GM18511 (cell line): ENCODE data around the gene STEAP3.

Source experiments
- ATAC-seq: cut with Tn5 transposase; IDR thresholded peaks from one replicate; pipeline ENCODE4 v1.9.1; 2021; ENCODE audit warnings: mild to moderate bottlenecking, moderate library complexity; ENCODE audit not compliant: unreplicated experiment

Gene STEAP3

DNA sequence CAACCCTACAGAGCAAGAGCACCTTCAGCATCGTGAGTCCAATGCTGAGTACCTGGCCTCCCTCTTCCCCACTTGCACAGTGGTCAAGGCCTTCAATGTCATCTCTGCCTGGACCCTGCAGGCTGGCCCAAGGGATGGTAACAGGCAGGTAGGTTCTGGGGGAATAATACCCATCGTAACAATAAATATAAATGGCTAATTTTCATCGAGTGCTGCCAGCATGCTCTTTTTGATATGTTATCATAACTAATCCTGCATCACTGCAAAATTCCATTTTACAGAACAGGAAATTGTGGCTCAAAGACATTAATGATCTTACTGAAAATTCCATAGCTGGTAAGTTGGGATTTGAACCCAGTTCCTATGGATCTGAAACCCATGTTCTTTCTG lies 22.2 kb downstream of the STEAP3 start:
- ATAC-seq = no peak

GRCh38 chr2:119246884-119247843 lies 23.5 kb downstream of the STEAP3 start:
- no peak for ATAC-seq

DNA sequence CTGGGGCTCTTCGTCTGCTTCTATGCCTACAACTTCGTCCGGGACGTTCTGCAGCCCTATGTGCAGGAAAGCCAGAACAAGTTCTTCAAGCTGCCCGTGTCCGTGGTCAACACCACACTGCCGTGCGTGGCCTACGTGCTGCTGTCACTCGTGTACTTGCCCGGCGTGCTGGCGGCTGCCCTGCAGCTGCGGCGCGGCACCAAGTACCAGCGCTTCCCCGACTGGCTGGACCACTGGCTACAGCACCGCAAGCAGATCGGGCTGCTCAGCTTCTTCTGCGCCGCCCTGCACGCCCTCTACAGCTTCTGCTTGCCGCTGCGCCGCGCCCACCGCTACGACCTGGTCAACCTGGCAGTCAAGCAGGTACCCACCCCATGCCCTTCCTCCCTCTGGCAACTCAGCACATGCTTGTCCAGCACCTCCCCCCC lies 24.2 kb downstream of the STEAP3 start:
- no peak for ATAC-seq

GRCh38 chr2:119248311-119248710 lies 24.7 kb downstream of the STEAP3 start:
- no peak for ATAC-seq

- ATAC-seq = no peak
These were observed 25.1 kb downstream of the STEAP3 start for GRCh38 chr2:119248751-119249150.

DNA sequence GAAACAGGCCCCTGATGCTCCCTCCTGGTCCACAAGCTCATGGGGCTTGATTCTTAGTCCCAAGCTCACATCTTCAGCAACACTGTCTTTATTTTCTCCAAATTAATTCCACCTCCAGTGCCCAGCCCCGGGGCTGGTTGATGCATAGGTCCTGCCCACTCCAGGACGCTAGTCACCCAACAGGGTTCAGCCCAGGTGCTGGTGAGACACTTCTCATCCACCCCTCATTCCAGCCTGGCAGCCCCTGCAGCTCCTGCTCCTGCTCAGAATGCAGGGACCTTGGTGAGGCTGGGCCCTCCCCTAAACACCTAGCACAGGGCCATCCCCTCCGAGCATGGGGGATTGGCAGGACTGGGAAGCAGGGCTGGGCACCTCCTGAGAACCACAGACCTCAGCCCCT lies 25.7 kb downstream of the STEAP3 start:
- no peak for ATAC-seq

- ATAC-seq = no peak
These were observed 26.5 kb downstream of the STEAP3 start for GRCh38 chr2:119249855-119250717.

- ATAC-seq = no peak
These were observed 27.2 kb downstream of the STEAP3 start for GRCh38 chr2:119250718-119251290.

- no peak for ATAC-seq
These were observed 28.0 kb downstream of the STEAP3 start for GRCh38 chr2:119251652-119252051.

DNA sequence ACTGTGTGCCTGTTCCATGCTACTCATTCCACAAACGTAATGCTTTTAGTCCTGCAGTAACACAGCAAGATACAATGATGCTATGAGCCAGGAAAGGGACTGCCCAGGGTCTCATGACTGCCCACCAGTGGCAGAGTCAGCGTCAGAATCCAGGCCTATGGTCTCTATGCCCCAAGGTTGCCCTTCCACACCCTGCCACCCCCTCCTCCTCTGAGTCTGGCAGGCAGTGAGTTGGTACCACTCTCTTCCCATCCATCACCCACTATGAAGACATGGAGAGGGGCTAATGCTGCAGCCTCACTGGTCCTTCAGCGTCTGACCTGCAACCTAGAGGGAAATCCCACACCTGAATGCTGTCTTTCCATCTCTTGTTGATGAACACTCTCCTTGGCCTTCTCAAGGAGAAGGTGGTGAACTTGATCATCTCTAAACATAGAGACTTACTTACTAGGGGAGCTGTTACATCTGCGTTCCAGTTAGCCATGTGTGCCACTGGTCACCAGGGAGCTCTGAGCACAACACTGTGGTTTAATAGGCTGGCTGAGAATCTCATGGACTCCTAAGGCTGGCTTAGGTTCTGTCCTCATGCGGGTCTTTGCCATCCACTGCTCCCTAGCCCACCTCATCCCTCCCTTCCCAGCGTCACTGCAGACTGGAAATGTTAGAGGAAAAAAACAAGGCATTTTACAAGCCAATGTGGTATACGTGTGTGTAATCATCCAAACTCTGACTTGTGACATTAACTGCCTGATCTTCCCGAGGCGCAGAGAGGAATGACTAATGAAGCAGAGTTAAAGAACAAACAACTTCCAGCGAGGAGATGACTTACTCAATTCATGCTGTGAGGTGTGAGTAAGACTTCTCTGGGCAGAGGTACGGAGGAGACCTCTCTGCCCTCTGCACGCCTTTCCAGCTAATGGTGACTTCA lies 28.8 kb downstream of the STEAP3 start:
- ATAC-seq = no peak

- ATAC-seq = no peak
These were observed 29.6 kb downstream of the STEAP3 start for GRCh38 chr2:119253114-119253702.

- ATAC-seq = no peak
These were observed 30.3 kb downstream of the STEAP3 start for GRCh38 chr2:119253760-119254600.

DNA sequence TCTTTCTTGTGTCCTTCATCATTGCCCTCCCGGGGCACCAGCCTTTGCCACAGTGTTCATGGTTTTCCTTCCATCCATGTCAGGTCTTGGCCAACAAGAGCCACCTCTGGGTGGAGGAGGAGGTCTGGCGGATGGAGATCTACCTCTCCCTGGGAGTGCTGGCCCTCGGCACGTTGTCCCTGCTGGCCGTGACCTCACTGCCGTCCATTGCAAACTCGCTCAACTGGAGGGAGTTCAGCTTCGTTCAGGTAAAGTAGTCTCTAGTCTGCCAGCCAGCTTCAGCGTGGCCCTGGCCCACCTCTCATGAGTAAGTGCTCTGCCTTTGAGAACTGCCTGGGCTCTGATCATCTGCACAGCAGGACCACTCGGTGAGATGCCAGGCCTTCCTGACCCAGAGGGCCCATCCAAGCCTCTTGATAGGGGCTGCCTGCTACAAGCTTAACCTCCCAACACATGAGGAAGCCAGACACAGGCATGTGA lies 31.0 kb downstream of the STEAP3 start:
- no peak for ATAC-seq

GRCh38 chr2:119255760-119256581 lies 32.3 kb downstream of the STEAP3 start:
- ATAC-seq = no peak

- ATAC-seq = no peak
These were observed 32.9 kb downstream of the STEAP3 start for GRCh38 chr2:119256582-119256921.

- ATAC-seq = no peak
These were observed 33.6 kb downstream of the STEAP3 start for GRCh38 chr2:119257198-119257597.

DNA sequence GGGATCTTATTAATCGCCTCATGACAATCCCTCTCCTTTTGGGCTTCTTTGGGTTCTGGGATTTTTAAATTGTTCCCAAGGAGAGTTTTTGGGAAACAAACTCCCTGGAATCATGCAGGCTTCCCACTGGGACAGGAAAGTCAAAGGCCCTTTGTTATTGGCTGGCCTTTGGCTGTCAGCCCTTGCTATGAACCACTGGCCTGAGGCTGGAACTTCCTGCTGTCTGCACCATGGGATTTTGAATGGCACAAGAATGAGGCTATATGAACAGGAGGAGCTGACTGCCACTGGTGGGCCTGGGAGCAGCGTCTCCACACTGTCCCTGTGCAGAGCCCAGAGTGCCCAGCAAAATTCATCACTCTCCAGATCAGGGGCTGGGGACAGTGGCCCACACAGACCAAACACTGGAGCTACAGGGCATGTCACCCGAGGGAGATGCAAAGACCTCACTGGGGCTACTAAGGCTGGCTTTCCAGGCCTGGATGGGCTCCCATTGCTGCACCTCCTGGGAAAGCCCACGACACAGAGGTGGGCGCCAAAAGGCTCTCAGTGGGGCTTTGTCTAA lies 35.7 kb downstream of the STEAP3 start:
- no peak for ATAC-seq
